HG03060 (cell line): ENCODE data around the gene CEP44.
"Not testable (repeated sequence)": the region's sequence is repeated elsewhere in the genome, so short reads cannot be mapped to it uniquely, and the experiment has no call there.

Source experiments
- ATAC-seq: cut with Tn5 transposase; IDR thresholded peaks from one replicate; pipeline ENCODE4 v1.9.1; 2021; ENCODE audit warnings: low read depth, moderate number of reproducible peaks; ENCODE audit not compliant: unreplicated experiment

CEP44 gene

GRCh38 chr4:174277433-174277832 lies 6.3 kb upstream of the CEP44 start:
- ATAC-seq: no peak

GRCh38 chr4:174278467-174278866 lies 5.2 kb upstream of the CEP44 start:
- ATAC-seq: no peak

GRCh38 chr4:174279433-174280155 lies 4.1 kb upstream of the CEP44 start:
- ATAC-seq: no peak

GRCh38 chr4:174281182-174281737 lies 2.5 kb upstream of the CEP44 start:
- no peak for ATAC-seq

- no peak for ATAC-seq
Observed at GRCh38 chr4:174281901-174282300, 1.8 kb upstream of the CEP44 start.

GRCh38 chr4:174282836-174283506 lies 740 bp upstream of the CEP44 start:
- ATAC-seq: peak; percentile 98

GRCh38 chr4:174284487-174284886 lies 776 bp downstream of the CEP44 start:
- ATAC-seq: no peak

GRCh38 chr4:174286870-174287269 lies 3.2 kb downstream of the CEP44 start:
- ATAC-seq: no peak

- ATAC-seq: no peak
Observed at GRCh38 chr4:174292473-174292872, 8.8 kb downstream of the CEP44 start.

GRCh38 chr4:174294641-174295040 lies 10.9 kb downstream of the CEP44 start:
- ATAC-seq: not testable (repeated sequence)

- not testable (repeated sequence) for ATAC-seq
Observed at GRCh38 chr4:174295142-174295541, 11.4 kb downstream of the CEP44 start.

GRCh38 chr4:174303687-174304086 lies 20.0 kb downstream of the CEP44 start:
- no peak for ATAC-seq

- no peak for ATAC-seq
Observed at GRCh38 chr4:174304664-174305063, 21.0 kb downstream of the CEP44 start.

- ATAC-seq: no peak
Observed at GRCh38 chr4:174305961-174306360, 22.2 kb downstream of the CEP44 start.

GRCh38 chr4:174307694-174308093 lies 24.0 kb downstream of the CEP44 start:
- no peak for ATAC-seq

GRCh38 chr4:174312993-174313392 lies 29.3 kb downstream of the CEP44 start:
- no peak for ATAC-seq

GRCh38 chr4:174314274-174314673 lies 30.6 kb downstream of the CEP44 start:
- ATAC-seq: no peak

GRCh38 chr4:174314770-174315169 lies 31.1 kb downstream of the CEP44 start:
- ATAC-seq: no peak

GRCh38 chr4:174316546-174316945 lies 32.8 kb downstream of the CEP44 start:
- ATAC-seq: no peak

- no peak for ATAC-seq
Observed at GRCh38 chr4:174316954-174317353, 33.2 kb downstream of the CEP44 start.

GRCh38 chr4:174317531-174317930 lies 33.8 kb downstream of the CEP44 start:
- no peak for ATAC-seq
